OCI-LY1 (cell line): Measurements from ENCODE around the gene NECTIN3.

Source experiments
- H2AFZ ChIP-seq: fragments of 200-600 bp; sonication (generic), shearing (Covaris generic); 2 replicates; pipeline ENCODE4 v1.6.0; 2014; ENCODE audit warnings: antibody characterized with exemption, mild to moderate bottlenecking, low read length
- H3F3A ChIP-seq: fragments of 200-600 bp; sonication (generic), shearing (Covaris generic); 2 replicates; pipeline ENCODE4 v1.6.0; 2014; ENCODE audit warnings: mild to moderate bottlenecking, antibody characterized with exemption, low read length, moderate library complexity; ENCODE audit not compliant: insufficient read depth
- H3K27ac ChIP-seq: fragments of 200-600 bp; sonication (generic); 2 replicates; pipeline ENCODE4 v1.5.1; 2014; ENCODE audit warnings: low read length, mixed run types, mild to moderate bottlenecking, low read depth; ENCODE audit not compliant: poor library complexity, severe bottlenecking
- H3K27me3 ChIP-seq: fragments of 200-600 bp; sonication (generic); 2 replicates; pipeline ENCODE4 v1.6.0; 2014; ENCODE audit warnings: antibody characterized with exemption, mild to moderate bottlenecking, low read length, moderate library complexity; ENCODE audit not compliant: insufficient read depth
- H3K36me3 ChIP-seq: fragments of 200-600 bp; sonication (generic); 2 replicates; pipeline ENCODE4 v1.6.1; 2014; ENCODE audit warnings: mild to moderate bottlenecking, antibody characterized with exemption, low read length, moderate library complexity, mixed read lengths; ENCODE audit not compliant: insufficient read depth
- H3K4me1 ChIP-seq: fragments of 200-600 bp; sonication (generic); 2 replicates; pipeline ENCODE4 v1.5.1; 2014; ENCODE audit warnings: mild to moderate bottlenecking, low read length, moderate library complexity; ENCODE audit not compliant: insufficient read depth, severe bottlenecking
- H3K4me2 ChIP-seq: fragments of 200-600 bp; sonication (generic), shearing (Covaris generic); 2 replicates; pipeline ENCODE4 v1.6.1; 2014; ENCODE audit warnings: low read length
- H3K4me3 ChIP-seq: fragments of 200-600 bp; sonication (generic); 2 replicates; pipeline ENCODE4 v1.5.1; 2014; ENCODE audit warnings: low read length, low read depth, mild to moderate bottlenecking, mixed read lengths; ENCODE audit not compliant: poor library complexity, severe bottlenecking
- H3K79me2 ChIP-seq: fragments of 200-600 bp; shearing (Covaris generic); 2 replicates; pipeline ENCODE4 v1.6.1; 2016; ENCODE audit warnings: mixed run types, low read length, mixed read lengths; ENCODE audit not compliant: insufficient read depth
- H3K9ac ChIP-seq: fragments of 200-600 bp; sonication (generic), shearing (Covaris generic); 2 replicates; pipeline ENCODE4 v1.6.1; 2014; ENCODE audit warnings: mild to moderate bottlenecking, low read length, mixed read lengths
- H3K9me2 ChIP-seq: fragments of 200-600 bp; sonication (generic), shearing (Covaris generic); 2 replicates; pipeline ENCODE4 v1.6.1; 2014; ENCODE audit warnings: low read depth, mild to moderate bottlenecking, low read length, mixed read lengths
- H3K9me3 ChIP-seq: fragments of 200-600 bp; shearing (Covaris generic); 2 replicates; pipeline ENCODE4 v1.6.1; 2014; ENCODE audit warnings: low read length, mixed read lengths
- H4K20me1 ChIP-seq: fragments of 200-600 bp; sonication (generic), shearing (Covaris generic); 2 replicates; pipeline ENCODE4 v1.6.0; 2016; ENCODE audit warnings: mild to moderate bottlenecking, low read length; ENCODE audit not compliant: insufficient read depth
- EZH2 ChIP-seq: fragments of 200-600 bp; sonication (generic), shearing (Covaris generic); IDR thresholded peaks from 2 replicates; pipeline ENCODE4 v1.8.0; 2017; ENCODE audit warnings: borderline replicate concordance, mixed run types, mild to moderate bottlenecking, antibody characterized with exemption, low read length, moderate library complexity, mixed read lengths
- TF ChIP-seq, protein P1 (sequence below): fragments of 200-600 bp; sonication (generic), shearing (Covaris generic); IDR thresholded peaks from 2 replicates; pipeline ENCODE4 v1.5.1; 2017; ENCODE audit warnings: mild to moderate bottlenecking, antibody characterized with exemption, low read length, moderate library complexity, mixed read lengths

NECTIN3 gene

DNA sequence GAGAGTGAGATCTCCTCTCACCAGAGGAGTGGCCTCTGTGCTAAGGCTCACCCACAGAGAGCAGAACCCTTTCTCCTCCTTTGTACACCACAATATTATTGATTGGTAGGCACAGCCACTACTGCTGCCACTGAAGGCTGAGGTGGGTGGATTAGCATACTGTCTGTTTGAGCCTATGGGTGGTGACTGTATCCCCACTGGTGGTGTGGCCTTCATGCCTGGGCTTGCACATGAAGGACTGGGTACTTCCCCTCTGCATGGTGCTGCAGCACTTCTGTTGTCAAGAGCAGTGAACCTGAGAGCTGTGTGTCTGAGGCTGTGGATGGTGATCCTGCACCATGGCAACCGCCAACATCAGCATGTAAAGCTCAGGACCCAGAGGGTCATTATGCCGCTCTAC is 35.7 kb upstream of the NECTIN3 start:
- no peaks in the 10 kb centered on the region for H3K36me3 ChIP-seq
- no peaks in the 10 kb centered on the region for H3F3A ChIP-seq
- H2AFZ ChIP-seq, result no peak overlapping the region
- H4K20me1 ChIP-seq, result no peaks in the 10 kb centered on the region
- no peak for TF ChIP-seq EZH2
- TF ChIP-seq, protein P1, sequence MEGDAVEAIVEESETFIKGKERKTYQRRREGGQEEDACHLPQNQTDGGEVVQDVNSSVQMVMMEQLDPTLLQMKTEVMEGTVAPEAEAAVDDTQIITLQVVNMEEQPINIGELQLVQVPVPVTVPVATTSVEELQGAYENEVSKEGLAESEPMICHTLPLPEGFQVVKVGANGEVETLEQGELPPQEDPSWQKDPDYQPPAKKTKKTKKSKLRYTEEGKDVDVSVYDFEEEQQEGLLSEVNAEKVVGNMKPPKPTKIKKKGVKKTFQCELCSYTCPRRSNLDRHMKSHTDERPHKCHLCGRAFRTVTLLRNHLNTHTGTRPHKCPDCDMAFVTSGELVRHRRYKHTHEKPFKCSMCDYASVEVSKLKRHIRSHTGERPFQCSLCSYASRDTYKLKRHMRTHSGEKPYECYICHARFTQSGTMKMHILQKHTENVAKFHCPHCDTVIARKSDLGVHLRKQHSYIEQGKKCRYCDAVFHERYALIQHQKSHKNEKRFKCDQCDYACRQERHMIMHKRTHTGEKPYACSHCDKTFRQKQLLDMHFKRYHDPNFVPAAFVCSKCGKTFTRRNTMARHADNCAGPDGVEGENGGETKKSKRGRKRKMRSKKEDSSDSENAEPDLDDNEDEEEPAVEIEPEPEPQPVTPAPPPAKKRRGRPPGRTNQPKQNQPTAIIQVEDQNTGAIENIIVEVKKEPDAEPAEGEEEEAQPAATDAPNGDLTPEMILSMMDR, result no peak
- no peaks in the 10 kb centered on the region for H3K9me2 ChIP-seq
- no peaks in the 10 kb centered on the region for H3K4me1 ChIP-seq
- H3K4me3 ChIP-seq, result no peak overlapping the region
- no peak overlapping the region for H3K9ac ChIP-seq
- H3K9me3 ChIP-seq, result no peaks in the 10 kb centered on the region
- no peaks in the 10 kb centered on the region for H3K79me2 ChIP-seq
- no peak overlapping the region for H3K4me2 ChIP-seq
- no peak overlapping the region for H3K27ac ChIP-seq
- H3K27me3 ChIP-seq, result no peaks in the 10 kb centered on the region

- Histone ChIP-seq H3K4me3 (no peak overlapping the region), H3K9ac (no peak overlapping the region), H3K9me2 (no peaks in the 10 kb centered on the region), H3F3A (no peaks in the 10 kb centered on the region), H3K27ac (no peak overlapping the region), H3K4me1 (no peaks in the 10 kb centered on the region), H3K36me3 (no peaks in the 10 kb centered on the region), H3K9me3 (no peaks in the 10 kb centered on the region), H3K27me3 (no peaks in the 10 kb centered on the region), H2AFZ (no peak overlapping the region), H3K79me2 (no peaks in the 10 kb centered on the region), H4K20me1 (no peaks in the 10 kb centered on the region), H3K4me2 (no peak overlapping the region)
- TF ChIP-seq EZH2, result no peak
- TF ChIP-seq, protein P1, result no peak
These were observed 30.7 kb upstream of the NECTIN3 start for GRCh38 chr3:111040959-111041358.

DNA sequence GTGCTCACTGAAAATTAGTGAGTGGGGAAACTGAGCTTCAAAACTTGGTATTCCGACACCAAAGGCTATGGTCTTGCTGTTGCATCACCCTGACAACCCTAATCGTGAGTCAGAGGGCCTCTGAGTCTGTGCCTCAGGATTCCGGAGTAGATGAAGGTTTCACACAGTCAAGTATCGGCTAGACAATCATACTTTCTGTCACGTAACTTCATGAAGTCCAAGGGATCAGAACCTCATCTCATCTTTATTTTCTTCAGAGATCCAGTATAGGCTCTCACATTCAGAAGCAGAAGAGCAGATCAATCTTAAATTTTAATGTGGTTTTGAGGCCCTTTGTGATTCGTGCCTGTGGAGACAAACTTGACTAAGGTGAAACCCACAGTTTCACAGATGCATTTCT is 26.1 kb upstream of the NECTIN3 start:
- Histone ChIP-seq H3K27me3 (no peaks in the 10 kb centered on the region), H3K4me2 (no peak overlapping the region), H3K79me2 (no peaks in the 10 kb centered on the region), H3F3A (no peaks in the 10 kb centered on the region), H3K27ac (no peak overlapping the region), H3K4me3 (no peak overlapping the region), H3K9me2 (no peaks in the 10 kb centered on the region), H4K20me1 (no peaks in the 10 kb centered on the region), H2AFZ (no peak overlapping the region), H3K9ac (no peak overlapping the region), H3K9me3 (no peaks in the 10 kb centered on the region), H3K36me3 (no peaks in the 10 kb centered on the region), H3K4me1 (no peaks in the 10 kb centered on the region)
- no peak for TF ChIP-seq EZH2
- TF ChIP-seq, protein P1, result no peak
